Endothelial cell (in vitro differentiated cells): ENCODE data around the gene PLK1. TPM values are rescaled to one million over a fixed set of nuclear protein-coding genes. Genes with fewer than 3 reads are reported as not detected.

Experiments
- DNase-seq: peaks from one replicate; pipeline ENCODE4 v3.0.0; 2021; ENCODE audit warnings: low spot score
- H3K27ac Mint-ChIP-seq: one replicate; pipeline ENCODE4 v1.8.0; 2021; ENCODE audit warnings: mixed read lengths, inconsistent platforms; ENCODE audit not compliant: unreplicated experiment
- H3K27me3 Mint-ChIP-seq: one replicate; pipeline ENCODE4 v1.8.0; 2021; ENCODE audit warnings: mild to moderate bottlenecking, moderate library complexity, mixed read lengths, inconsistent platforms; ENCODE audit not compliant: unreplicated experiment
- H3K36me3 Mint-ChIP-seq: one replicate; pipeline ENCODE4 v1.8.0; 2021; ENCODE audit warnings: mild to moderate bottlenecking, low read depth, mixed read lengths, inconsistent platforms; ENCODE audit not compliant: unreplicated experiment
- H3K4me1 Mint-ChIP-seq: one replicate; pipeline ENCODE4 v1.8.0; 2021; ENCODE audit warnings: mild to moderate bottlenecking, mixed read lengths, inconsistent platforms; ENCODE audit not compliant: unreplicated experiment
- H3K4me3 Mint-ChIP-seq: one replicate; pipeline ENCODE4 v1.8.0; 2021; ENCODE audit warnings: mild to moderate bottlenecking, mixed read lengths, inconsistent platforms; ENCODE audit not compliant: unreplicated experiment
- H3K9me3 Mint-ChIP-seq: one replicate; pipeline ENCODE4 v1.8.0; 2021; ENCODE audit warnings: mixed read lengths, inconsistent platforms; ENCODE audit not compliant: unreplicated experiment
- CTCF ChIP-seq: fragments of 200-600 bp; sonication (generic); IDR thresholded peaks from one replicate; pipeline ENCODE4 v1.5.0; 2021; ENCODE audit warnings: antibody characterized with exemption; ENCODE audit not compliant: unreplicated experiment
- total RNA-seq: library from RNA; stranded (reverse); fragmentation: NEBNext Ultra II Directional; extraction: Animal tissue kit (Norgen Biotek cat#: 25700); gene quantifications from one replicate; pipeline ENCODE4 v1.2.1, GENCODE V29; 2021; ENCODE audit not compliant: unreplicated experiment

Gene PLK1
- total RNA-seq, 1 donor from 2014 or later, result 16.0 TPM

- Mint-ChIP-seq H3K4me3 (no peak overlapping the region), H3K27ac (no peak overlapping the region), H3K4me1 (no peaks in the 10 kb centered on the region), H3K36me3 (peaks cover 7% of the 10 kb centered on the region), H3K9me3 (no peaks in the 10 kb centered on the region), H3K27me3 (peaks cover 7% of the 10 kb centered on the region)
- DNase-seq, result no peak
- TF ChIP-seq CTCF, result no peak
Measured at GRCh38 chr16:23709536-23709935, 30.8 kb downstream of the PLK1 start.

GRCh38 chr16:23710008-23710407 lies 31.3 kb downstream of the PLK1 start:
- Mint-ChIP-seq H3K36me3 (peaks cover 10% of the 10 kb centered on the region), H3K27ac (no peak overlapping the region), H3K27me3 (peaks cover 7% of the 10 kb centered on the region), H3K4me3 (peak overlapping the region; percentile 51), H3K4me1 (no peaks in the 10 kb centered on the region), H3K9me3 (no peaks in the 10 kb centered on the region)
- no peak for DNase-seq
- TF ChIP-seq CTCF, result no peak

- H3K36me3 Mint-ChIP-seq, result peaks cover 10% of the 10 kb centered on the region
- peaks cover 2% of the 10 kb centered on the region for H3K27me3 Mint-ChIP-seq
- H3K4me3 Mint-ChIP-seq, result peak overlapping the region; percentile 51
- DNase-seq, result no peak
- TF ChIP-seq CTCF, result no peak
- no peaks in the 10 kb centered on the region for H3K9me3 Mint-ChIP-seq
- H3K27ac Mint-ChIP-seq, result no peak overlapping the region
- H3K4me1 Mint-ChIP-seq, result no peaks in the 10 kb centered on the region
Measured at GRCh38 chr16:23710504-23710903, 31.8 kb downstream of the PLK1 start.

- DNase-seq, result no peak
- Mint-ChIP-seq H3K4me3 (no peak overlapping the region), H3K4me1 (no peaks in the 10 kb centered on the region), H3K36me3 (peaks cover 10% of the 10 kb centered on the region), H3K9me3 (no peaks in the 10 kb centered on the region), H3K27me3 (no peaks in the 10 kb centered on the region), H3K27ac (no peak overlapping the region)
- no peak for TF ChIP-seq CTCF
Measured at GRCh38 chr16:23711785-23712184, 33.1 kb downstream of the PLK1 start.

GRCh38 chr16:23712976-23713375 lies 34.3 kb downstream of the PLK1 start, which contains the start of gene ERN2:
TSS of gene ERN2 (minus strand) at chr16:23713222. CDS start at chr16:23713187, 35 bp downstream.
- Mint-ChIP-seq H3K4me1 (no peaks in the 10 kb centered on the region), H3K27me3 (no peaks in the 10 kb centered on the region), H3K36me3 (peaks cover 10% of the 10 kb centered on the region), H3K27ac (no peak within 1 kb of the TSS), H3K9me3 (no peaks in the 10 kb centered on the region), H3K4me3 (no peak within 1 kb of the TSS)
- no peak for TF ChIP-seq CTCF
- no peak for DNase-seq
